Endothelial cell of umbilical vein (primary cell): Measurements from ENCODE around the gene FIZ1. TPM values are rescaled to one million over a fixed set of nuclear protein-coding genes. Genes with fewer than 3 reads are reported as not detected.

Source experiments
- BruUV-seq: library from RNA; stranded (reverse); fragments of 400-500 nt; replicated peaks from 2 replicates; lab custom pipeline; 2021; lab: Mats Ljungman, UMichigan
- CTCF ChIA-PET: fragments of 300-600, 350-600 bp; sonication (Branson Sonifier 250); formaldehyde crosslinking; loops from one replicate; lab custom pipeline; 2021; ENCODE audit warnings: antibody characterized with exemption, inconsistent platforms; lab: Charles Lee
- POLR2A ChIA-PET: fragments of 300-600, 350-600 bp; sonication (Branson Sonifier 250); formaldehyde crosslinking; loops from one replicate; lab custom pipeline; 2021; ENCODE audit warnings: antibody characterized with exemption, inconsistent platforms; lab: Charles Lee
- DNase-seq: peaks from one replicate; pipeline ENCODE4 v3.0.0-alpha.2; 2011; ENCODE audit warnings: low read depth, low spot score
- FAIRE-seq: peaks from 2 replicates; lab custom pipeline; 2011; peaks lifted over from hg19 to GRCh38; lab: Jason Lieb, UNC
- H2AFZ ChIP-seq: 2 replicates; pipeline ENCODE4 v1.6.0; 2012; ENCODE audit warnings: low read depth, low read length, control low read depth, inconsistent platforms
- H3K27ac ChIP-seq: 2 replicates; pipeline ENCODE4 v1.5.1; 2011; ENCODE audit warnings: low read depth, mild to moderate bottlenecking, control low read depth, low read length, moderate library complexity; ENCODE audit not compliant: insufficient read depth
- H3K27me3 ChIP-seq, 2 experiments: 2 replicates each; pipeline versions ENCODE4 v1.6.0 to v1.6.1; 2011; ENCODE audit warnings: low read length in 2 of 2, mixed read lengths in 1 of 2; ENCODE audit not compliant: control insufficient read depth in 2 of 2, insufficient read depth in 2 of 2
- H3K36me3 ChIP-seq, 2 experiments: 2 replicates in 1 of 2; 3 replicates in 1 of 2; pipeline ENCODE4 v1.5.1; 2011; ENCODE audit warnings: low read length in 2 of 2, mild to moderate bottlenecking in 1 of 2, moderate library complexity in 1 of 2; ENCODE audit not compliant: control insufficient read depth in 2 of 2, insufficient read depth in 2 of 2; ENCODE audit errors: extremely low read depth in 1 of 2
- H3K4me1 ChIP-seq: 3 replicates; pipeline ENCODE4 v1.5.1; 2011; ENCODE audit warnings: mild to moderate bottlenecking, low read length; ENCODE audit not compliant: control insufficient read depth, insufficient read depth; ENCODE audit errors: extremely low read depth
- H3K4me2 ChIP-seq: 2 replicates; pipeline ENCODE4 v1.6.1; 2011; ENCODE audit warnings: low read length, control low read depth, mixed read lengths; ENCODE audit not compliant: insufficient read depth
- H3K4me3 ChIP-seq, 3 experiments: fragments of 200-600 bp in 1 of 3; sonication (generic), shearing (Covaris generic) in 1 of 3; replicated peaks in 1 of 3; 2 replicates each; pipeline ENCODE4 v1.5.1; 2011 to 2016; ENCODE audit warnings: control low read depth in 3 of 3, low read length in 3 of 3, mild to moderate bottlenecking in 2 of 3, inconsistent platforms in 1 of 3, low read depth in 1 of 3, moderate library complexity in 1 of 3; ENCODE audit not compliant: insufficient read depth in 1 of 3
- H3K79me2 ChIP-seq: 2 replicates; pipeline ENCODE4 v1.6.0; 2012; ENCODE audit warnings: low read length, inconsistent platforms; ENCODE audit not compliant: control insufficient read depth, insufficient read depth
- H3K9ac ChIP-seq: replicated peaks from 2 replicates; pipeline ENCODE3; 2011; ENCODE audit warnings: low read length, control low read depth; ENCODE audit not compliant: insufficient read depth; ENCODE audit errors: extremely low read depth
- H3K9me1 ChIP-seq: replicated peaks from 3 replicates; pipeline ENCODE4 v1.6.0; 2011; ENCODE audit warnings: mild to moderate bottlenecking, low read length; ENCODE audit not compliant: control insufficient read depth, insufficient read depth; ENCODE audit errors: extremely low read depth
- H3K9me3 ChIP-seq: replicated peaks from 2 replicates; pipeline ENCODE4 v1.5.1; 2012; ENCODE audit warnings: low read length, inconsistent platforms; ENCODE audit not compliant: control insufficient read depth, insufficient read depth
- H4K20me1 ChIP-seq: replicated peaks from 2 replicates; pipeline ENCODE3; 2011; ENCODE audit warnings: mild to moderate bottlenecking, low read length; ENCODE audit not compliant: control insufficient read depth, insufficient read depth; ENCODE audit errors: extremely low read depth
- CTCF ChIP-seq, 2 donors: IDR thresholded peaks; 1 replicate in 1 of 2; 2 replicates in 1 of 2; pipeline ENCODE4 v1.5.1; 2011; ENCODE audit warnings: low read length in 2 of 2, mild to moderate bottlenecking in 2 of 2, moderate library complexity in 2 of 2, control low read depth in 1 of 2, inconsistent platforms in 1 of 2, low read depth in 1 of 2; ENCODE audit not compliant: insufficient read depth in 1 of 2; ENCODE audit errors: extremely low read depth in 1 of 2
- EZH2 ChIP-seq: IDR thresholded peaks from 2 replicates; pipeline ENCODE4 v1.6.1; 2012; ENCODE audit warnings: borderline replicate concordance, low read depth, mild to moderate bottlenecking, moderate library complexity, low read length, inconsistent platforms; ENCODE audit not compliant: severe bottlenecking
- FOS ChIP-seq: IDR thresholded peaks from 2 replicates; pipeline ENCODE4 v1.6.1; 2011; ENCODE audit warnings: mild to moderate bottlenecking, low read length, moderate library complexity, borderline replicate concordance; ENCODE audit not compliant: insufficient read depth
- JUN ChIP-seq: IDR thresholded peaks from 2 replicates; pipeline ENCODE4 v1.6.1; 2011; ENCODE audit warnings: borderline replicate concordance, low read depth; ENCODE audit not compliant: insufficient read length, insufficient read depth
- MYC ChIP-seq: IDR thresholded peaks from one replicate; pipeline ENCODE4 v1.6.1; 2011; ENCODE audit warnings: mild to moderate bottlenecking, low read depth, low read length
- POLR2A ChIP-seq: IDR thresholded peaks from 2 replicates; pipeline ENCODE4 v1.6.1; 2012; ENCODE audit warnings: low read depth, mild to moderate bottlenecking, control low read depth, low read length
- dilution Hi-C: fragments of 300-500 bp; cut with MboI; formaldehyde crosslinking; loops from one replicate; pipeline ENCODE4 v1.15.0; 2019; ENCODE audit warnings: low sequenced_read_pairs; ENCODE audit not compliant: extremely low pct_ligation_motif_present
- intact Hi-C: fragments of 100-400 bp; cut with micrococcal nuclease; formaldehyde crosslinking; loops from one replicate; pipeline ENCODE4 v1.10.0; 2022
- polyA plus RNA-seq, 4 experiments: library from polyadenylated mRNA; depleted of rRNA in 3 of 4; stranded (reverse) in 3 of 4; unstranded in 1 of 4; fragments of >200 nt; gene quantifications; 2 replicates each; pipeline versions ENCODE4 v1.2.1 to v1.2.3, GENCODE V29; 2011 to 2012; ENCODE audit warnings: missing spikeins in 1 of 4
- total RNA-seq: library from RNA; stranded (reverse); gene quantifications from 2 replicates; pipeline ENCODE4 v1.2.3, GENCODE V29; 2021

FIZ1 gene
- total and polyA plus RNA-seq, 2 donors (not counting 3 experiments of a cell fraction or from before 2014, with no cell fraction given) = 6.6 to 15.6 TPM

DNA sequence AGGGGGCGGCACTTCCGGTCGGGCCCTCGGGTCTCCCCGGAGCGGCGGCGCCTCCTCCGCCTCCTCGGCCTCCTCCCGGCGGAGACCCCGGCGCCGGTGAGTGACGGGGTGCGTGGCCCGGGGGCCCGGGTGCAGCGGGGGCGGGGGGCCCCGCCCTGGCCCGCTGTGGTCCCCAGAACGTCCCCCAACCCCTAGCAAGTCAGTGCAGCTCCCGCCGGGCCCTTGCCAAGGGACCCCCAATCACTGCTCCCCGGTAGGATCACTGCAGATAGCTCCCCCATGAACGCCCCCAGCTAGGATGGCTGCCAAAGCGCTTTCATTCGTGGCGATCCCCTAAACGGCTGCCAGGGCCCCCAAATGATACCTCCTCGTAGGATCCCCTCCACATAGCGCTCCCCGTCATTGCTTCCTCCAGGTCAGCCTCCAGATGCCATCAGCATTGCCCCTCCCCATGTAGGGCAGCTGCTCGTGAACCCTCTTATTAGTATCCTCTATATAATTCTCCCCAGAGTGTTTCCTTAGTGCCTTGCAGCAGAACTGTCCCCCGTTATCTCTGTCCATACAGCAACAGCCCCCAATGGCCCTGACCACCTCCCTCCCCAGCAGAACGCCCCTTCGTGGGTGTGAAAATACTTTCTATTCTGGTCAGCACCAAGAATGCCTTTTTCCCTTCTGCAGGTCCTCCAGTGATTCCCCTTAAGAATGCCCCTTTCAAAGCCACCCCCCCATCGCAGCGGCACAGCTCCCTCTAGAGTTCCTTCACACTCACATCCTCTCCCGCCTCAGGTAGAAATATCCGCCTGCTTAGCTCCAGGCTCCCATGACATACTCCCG lies 6.5 kb upstream of the FIZ1 start, which contains the start of gene ZNF865:
Gene ZNF865, plus strand, starts transcription at position 11 of the 834 bp plus-strand sequence. CDS start 7,972 bp downstream, outside the sequence.
- intact Hi-C loops (loop anchor here (1.0 to 10.0 kb wide), 7 partner anchors 18 to 440 kb away; partner anchors contain the start of genes C19orf85, DNAAF3, ISOC2 and PPP6R1), dilution Hi-C loops (loop anchor here (10.0 kb wide), 1 partner anchor 91 kb away; no protein-coding TSS in a partner anchor)
- H3K79me2 ChIP-seq = peaks cover 22% of the 10 kb centered on the region
- H3K4me2 ChIP-seq = peak within 1 kb of the TSS; percentile 86
- no peaks in the 10 kb centered on the region for H4K20me1 ChIP-seq
- TF ChIP-seq EZH2 = no peak
- peak; percentile 67 to 81 for TF ChIP-seq CTCF (IDR thresholded peaks at IDR 0.05; ENCODE audit: extremely low read depth in 1 of 2, insufficient read depth in 1 of 2, low read depth in 1 of 2, low read length in 2 of 2)
- TF ChIP-seq POLR2A = peak; percentile 37
- no peak for TF ChIP-seq JUN
- TF ChIP-seq FOS = no peak
- TF ChIP-seq MYC = no peak
- peak within 1 kb of the TSS; percentile 52 to 96 (median 69) for H3K4me3 ChIP-seq
- no peaks in the 10 kb centered on the region for H3K27me3 ChIP-seq
- ChIA-PET CTCF (interaction anchor here (0.7 to 3.8 kb wide), 29 partner anchors 12 to 465 kb away, joined by 3 to 40 read pairs (median 5); partner anchors contain the start of genes NAT14, ZNF628 and ZNF784), POLR2A (interaction anchor here (1.0 to 1.6 kb wide), 2 partner anchors 12 to 48 kb away, joined by 3 to 5 read pairs; no protein-coding TSS in a partner anchor)
- peak within 1 kb of the TSS; percentile 72 for H2AFZ ChIP-seq
- peak within 1 kb of the TSS; percentile 76 for H3K27ac ChIP-seq
- BruUV-seq = no TSS peak
- H3K9me3 ChIP-seq = no peaks in the 10 kb centered on the region
- H3K9ac ChIP-seq = peak within 1 kb of the TSS; percentile 76
- peak; percentile 83 for FAIRE-seq
- H3K9me1 ChIP-seq = no peaks in the 10 kb centered on the region
- peaks cover 19% of the 10 kb centered on the region for H3K4me1 ChIP-seq
- peak; percentile 87 for DNase-seq
- H3K36me3 ChIP-seq = peaks cover 0 to 5% of the 10 kb centered on the region in 2 experiments
